Right lung (tissue), 5 donors: ENCODE results near the gene PRDM16. TPM values are rescaled to one million over a fixed set of nuclear protein-coding genes. Genes with fewer than 3 reads are reported as not detected.

Experiments used
- DNase-seq, 2 donors: peaks; one replicate each; pipeline ENCODE4 v3.0.0-alpha.2; 2013
- polyA plus RNA-seq, 5 donors: library from polyadenylated mRNA; unstranded; fragments of 120-200 nt; gene quantifications; one replicate each; pipeline versions ENCODE4 v1.2.1 to v1.2.3, GENCODE V29; 2013; ENCODE audit warnings: inconsistent platforms in 1 of 5, low replicate concordance in 1 of 5; ENCODE audit not compliant: insufficient read length in 5 of 5, insufficient read depth in 1 of 5

PRDM16 gene
- polyA plus RNA-seq, 5 donors: 9.8 to 16.0 (median 11.8) TPM

DNA sequence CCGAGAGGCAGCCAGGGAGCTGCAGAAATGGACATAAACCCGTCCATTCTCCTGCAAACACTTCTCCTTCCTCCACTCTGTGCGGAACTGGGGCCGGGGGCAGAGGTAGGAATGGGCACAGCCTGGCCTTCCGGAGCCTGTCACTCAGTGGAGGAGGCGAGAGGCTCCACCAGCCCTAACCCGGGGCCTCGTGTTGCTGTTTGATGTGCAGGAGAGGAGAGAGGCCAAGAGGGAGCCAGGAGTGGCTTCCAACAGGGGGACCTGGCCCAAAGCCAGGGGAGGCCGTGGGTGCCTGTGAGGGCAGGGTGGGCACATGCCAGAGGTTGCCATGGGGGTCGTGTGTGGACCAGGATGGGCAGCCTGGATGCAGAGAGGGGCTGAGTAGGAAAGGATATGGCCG, 227.3 kb downstream of the PRDM16 start:
- DNase-seq: no peak

DNA sequence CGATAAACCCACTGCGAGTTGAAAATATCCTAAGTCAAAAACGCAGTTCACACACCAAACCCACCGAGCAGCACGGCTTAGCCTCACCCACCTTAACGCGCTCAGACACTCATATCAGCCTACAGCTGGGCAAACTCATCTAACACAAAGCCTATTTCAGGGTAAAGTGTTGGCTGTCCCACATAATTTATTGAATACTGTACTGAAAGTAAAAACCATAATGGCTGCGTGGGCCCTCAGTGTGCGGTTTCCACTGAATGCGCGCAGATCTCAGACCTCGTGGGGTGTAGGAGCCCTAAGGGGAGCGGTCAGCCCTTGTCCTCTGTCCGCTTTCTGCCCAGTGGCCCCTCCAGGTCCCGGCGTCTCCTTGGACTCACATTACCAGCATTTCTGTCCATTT, 227.8 kb downstream of the PRDM16 start:
- DNase-seq: peak in 1 of 2 donors; percentile 31

DNA sequence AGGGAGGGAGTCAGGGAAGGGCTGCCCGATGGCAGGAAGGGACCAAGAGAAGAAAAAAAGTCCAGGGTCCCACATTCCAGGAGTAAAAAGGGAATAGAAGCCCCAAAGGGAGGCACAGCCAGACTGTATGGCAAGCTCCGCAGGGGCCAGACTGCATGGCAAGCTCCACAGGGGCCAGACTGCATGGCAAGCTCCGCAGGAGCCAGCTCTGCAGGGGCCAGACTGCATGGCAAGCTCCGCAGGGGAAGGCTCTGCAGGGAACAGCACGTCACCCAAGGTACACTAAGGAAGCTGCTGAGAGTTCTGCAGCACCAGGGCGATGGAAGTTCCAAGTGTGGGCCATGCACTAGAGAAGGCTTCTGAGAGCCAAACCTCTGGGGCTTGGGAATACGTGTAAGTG, 228.8 kb downstream of the PRDM16 start:
- DNase-seq: no peak

DNA sequence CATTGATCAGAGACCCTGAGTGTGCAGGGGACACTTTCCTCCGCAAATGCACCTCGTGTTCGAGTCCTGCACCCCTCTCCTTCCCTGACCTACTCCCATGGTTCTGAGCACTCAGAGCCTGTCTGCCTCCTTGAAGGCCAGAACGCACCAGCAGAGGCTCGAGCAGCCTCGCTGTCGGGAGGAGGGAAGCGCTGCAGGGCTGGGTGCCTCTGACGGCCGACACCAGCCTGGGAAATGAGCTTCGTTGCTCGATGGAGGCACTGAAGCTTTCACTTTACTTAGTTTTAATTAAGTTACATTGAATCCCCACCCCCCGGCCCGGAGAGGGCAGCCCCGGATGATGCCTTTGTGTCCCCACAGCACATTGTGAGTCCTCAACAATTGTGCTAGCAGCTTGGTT, 229.2 kb downstream of the PRDM16 start:
- DNase-seq: no peak

DNA sequence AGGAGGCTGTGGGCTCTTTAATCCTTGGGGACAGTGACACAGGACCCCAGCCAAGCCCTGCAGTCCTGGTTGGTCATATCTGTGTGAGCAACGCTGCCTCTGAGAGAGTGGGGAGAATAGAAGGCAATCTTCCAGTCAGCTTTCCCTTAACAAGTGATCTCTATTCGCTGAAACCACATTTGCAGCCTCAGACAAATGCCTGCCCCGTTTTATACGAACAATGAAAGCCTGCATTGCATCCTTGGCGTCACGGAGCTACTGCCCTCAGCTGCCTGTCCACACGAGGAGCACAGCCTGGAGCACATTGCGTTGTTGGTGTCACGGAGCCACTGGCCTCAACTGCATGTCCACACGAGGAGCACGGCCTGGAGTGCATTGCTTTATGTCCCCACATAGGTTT, 235.2 kb downstream of the PRDM16 start:
- DNase-seq: no peak

DNA sequence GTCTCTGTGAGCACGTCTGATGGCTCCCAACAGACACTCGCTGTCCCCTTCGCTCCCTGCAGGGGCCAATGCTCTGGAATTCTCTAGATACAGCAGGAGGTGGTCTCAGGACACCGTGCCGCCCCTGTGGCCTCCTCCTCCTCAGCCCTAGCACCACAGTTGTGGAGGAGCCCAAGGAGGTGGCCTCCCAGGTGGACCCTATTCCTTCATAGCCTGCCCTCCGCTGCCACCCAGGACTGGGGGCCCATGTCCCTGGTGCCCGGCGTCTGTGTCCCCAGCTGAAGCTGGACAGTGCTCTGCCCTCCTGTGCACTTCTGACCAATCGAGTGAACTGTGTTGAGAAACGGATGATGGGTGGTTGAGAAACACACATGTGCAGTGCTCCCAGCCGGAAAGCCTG, 235.7 kb downstream of the PRDM16 start:
- no peak for DNase-seq

DNA sequence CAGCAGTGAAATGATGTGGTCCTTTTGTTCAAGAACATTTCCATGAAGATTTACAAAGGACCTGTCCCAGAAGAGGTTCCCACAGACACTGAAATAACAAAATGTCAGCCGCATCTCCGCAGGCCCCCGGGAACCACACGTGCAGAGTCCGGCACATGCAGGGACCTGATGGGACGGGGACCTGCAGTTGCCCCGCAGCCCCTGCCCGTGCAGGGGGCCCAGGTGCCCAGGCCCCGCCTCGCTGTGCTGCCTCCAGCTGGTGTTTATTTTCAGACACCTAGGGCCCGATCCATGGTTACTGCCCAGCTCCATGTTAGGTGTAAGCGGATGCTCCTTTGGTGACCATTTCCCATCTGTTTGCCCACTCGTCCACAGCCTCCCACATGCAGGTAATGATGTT, 236.2 kb downstream of the PRDM16 start:
- no peak for DNase-seq

DNA sequence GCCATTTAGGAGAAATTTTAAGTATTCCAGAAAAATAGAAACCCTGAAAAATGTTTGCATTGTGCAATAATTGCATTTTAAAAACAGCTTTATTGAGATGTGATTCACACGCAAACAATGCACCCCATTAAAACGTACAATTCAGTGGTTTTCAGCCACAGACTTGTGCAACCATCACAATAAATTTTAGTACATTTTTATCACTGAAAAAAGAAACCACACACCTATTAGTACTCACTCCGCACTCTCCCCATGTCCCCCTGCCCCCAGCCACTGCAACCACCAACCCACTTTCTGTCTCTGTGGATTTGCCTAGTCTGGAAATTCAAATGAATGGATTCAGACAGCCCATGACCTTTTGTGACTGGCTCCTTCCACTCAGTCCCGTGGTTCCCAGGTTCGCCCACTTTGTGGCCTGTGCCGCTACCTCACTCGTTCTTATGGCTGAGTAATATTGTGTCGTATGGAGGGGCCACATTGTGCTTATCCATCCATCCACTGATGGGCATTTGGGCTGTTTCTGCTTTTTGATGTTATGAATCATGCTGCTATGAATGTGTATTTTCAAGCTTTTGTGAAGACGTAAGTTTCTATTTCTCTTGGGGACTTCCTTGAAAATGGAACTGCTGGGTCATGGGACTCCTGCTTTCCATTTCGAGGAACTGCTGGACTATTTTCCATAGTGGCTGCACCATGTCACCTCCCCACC, 237.7 kb downstream of the PRDM16 start:
- no peak for DNase-seq

DNA sequence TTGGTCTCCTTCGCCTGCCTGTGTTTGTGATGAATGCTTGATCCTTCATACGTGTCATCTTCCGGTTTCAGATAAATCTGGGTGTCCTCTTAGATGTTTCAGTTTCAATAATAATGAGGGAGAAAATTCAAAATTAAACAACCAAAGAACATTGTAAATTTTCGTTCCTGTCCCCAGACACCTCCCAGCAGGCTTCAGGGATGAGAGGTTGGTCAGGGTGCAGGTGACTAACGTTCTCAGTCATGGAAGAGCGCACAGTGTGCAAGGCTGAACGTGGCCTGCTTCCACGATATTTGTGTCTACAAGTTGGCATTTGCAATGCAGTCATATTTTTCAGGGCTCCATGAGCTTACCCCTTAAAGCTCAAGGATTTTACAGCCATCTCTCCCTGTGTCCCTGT, 238.4 kb downstream of the PRDM16 start:
- DNase-seq: no peak

DNA sequence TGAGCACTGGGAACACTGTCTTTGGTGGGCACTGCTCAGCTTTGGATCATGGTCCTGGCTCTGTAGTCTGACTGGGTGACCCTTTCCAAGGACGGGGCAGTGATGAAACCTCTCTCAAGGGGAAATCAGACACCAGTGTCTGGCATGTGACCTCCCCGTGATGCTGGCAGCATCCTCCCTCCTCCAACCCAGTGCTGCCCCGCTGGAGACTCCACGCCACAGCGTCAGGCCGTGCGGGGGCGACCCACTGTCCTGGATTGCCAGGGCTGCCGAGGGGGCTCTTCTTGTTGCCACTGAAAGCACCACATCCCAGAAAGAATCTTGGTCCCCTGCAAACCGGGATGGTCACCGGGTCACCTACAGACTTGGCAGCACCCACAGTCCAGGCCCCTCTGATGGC, 239.1 kb downstream of the PRDM16 start:
- DNase-seq: no peak

DNA sequence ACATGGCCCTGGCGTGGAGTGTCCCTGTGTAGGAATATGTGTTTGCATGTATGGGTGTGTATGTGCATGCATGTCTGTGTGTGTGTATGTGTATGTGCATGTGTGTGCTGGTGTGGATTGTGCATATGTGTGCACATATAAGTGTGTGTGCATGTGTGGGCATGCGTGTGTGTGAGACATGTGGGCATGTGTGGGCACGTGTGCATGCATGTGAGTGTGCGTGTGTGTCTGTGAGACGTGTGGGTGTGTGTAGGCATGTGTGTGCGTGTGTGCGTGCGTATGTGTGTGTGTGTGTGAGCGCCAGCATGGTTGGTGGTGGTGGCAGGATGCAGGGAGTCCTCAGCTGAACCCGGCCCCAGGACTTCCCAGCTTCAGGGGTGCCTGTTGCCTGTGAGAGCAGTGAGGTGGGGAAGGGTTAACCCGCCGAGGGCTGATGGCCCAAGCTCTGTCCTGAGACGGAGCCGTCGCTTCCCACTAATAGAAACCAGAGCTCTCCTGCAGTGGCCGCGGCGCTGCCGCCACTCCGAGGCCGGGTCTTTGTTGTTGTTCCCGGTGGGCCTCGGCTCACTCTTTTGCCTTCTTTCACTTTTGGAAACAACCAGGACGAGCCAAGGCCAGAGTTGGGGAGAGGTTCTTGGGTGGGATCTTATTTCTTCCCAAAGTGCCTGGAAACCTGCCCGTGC, 241.9 kb downstream of the PRDM16 start:
- no peak for DNase-seq

DNA sequence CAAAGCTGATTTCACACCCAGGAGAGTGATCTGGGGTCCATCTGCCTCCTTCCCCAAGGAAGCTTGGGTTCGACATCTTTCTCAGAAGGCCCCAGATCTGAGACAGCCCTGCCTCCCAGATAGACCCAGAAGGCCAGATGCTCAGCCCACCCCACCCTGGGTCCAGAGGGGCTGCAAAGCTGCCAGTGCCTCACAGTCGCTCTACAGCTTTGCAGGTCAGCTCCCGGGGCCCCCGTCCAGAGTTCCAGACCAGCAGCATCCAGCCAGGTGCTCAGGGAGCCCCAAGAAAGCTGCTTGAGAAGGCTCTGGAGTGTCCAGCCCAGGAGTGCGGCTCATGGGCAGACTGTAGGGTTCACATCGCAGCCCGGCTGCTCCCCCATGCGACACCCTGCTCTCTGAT, 242.7 kb downstream of the PRDM16 start:
- no peak for DNase-seq

DNA sequence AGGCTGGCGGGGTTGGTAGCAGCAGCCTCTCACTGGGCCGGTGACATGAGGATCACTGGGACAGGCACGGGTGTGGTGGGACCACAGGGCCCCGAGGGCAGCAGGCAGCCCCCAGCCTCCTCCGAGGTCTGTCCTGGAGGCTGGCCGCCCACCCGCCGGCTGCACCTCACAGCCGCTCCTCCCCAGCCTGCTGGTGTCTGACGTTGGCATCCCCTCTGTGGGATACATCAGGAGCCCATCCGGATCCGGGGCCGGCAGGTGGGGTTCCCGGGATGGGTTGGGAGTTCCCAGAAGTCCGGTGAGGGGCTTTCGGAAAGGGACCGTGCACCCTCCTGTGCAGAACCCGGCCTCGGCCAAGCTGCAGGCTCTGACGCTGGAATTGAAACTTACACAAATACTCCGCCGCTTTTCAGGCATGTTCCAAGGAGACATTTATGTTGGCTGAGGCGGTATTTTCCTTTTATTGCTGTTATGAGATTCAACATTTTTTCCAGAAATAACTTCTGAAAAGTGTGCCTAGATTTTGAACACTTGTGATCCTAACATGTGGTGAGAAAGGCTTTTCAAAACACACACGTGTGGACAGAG, 243.4 kb downstream of the PRDM16 start:
- no peak for DNase-seq

DNA sequence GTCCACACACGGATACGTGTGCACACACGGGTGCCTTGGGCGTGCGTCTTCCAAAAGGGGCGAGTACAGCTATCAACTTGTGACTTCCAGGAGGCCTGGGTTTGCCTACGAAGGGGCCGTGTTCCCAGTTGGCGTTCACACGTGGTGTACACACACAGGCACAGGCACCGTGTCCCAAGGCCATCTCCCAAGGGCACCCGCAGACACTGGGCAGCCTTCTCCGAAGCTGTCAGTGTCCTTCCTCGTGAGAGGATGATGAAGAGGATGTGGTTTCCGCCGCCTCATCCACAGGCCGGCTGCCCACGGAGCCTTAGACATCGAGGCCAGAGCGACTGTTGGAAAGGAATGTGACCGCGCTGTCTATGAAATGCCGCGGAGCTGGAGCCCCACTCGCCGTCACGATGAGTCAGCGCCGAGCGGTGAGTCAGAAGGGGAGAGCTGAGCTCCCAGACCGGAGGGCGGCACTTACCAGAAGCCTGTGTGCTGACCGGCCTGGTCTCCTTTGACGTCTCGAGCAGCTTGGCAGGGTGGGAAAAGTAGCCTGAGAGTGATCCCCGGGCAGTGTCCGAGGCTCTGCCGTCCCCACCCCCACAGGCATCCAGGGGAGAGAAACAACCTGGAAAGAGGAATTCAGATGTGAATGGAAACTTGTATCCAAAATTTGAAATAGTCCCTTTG, 244.0 kb downstream of the PRDM16 start:
- DNase-seq: peak; percentile 57 to 59

DNA sequence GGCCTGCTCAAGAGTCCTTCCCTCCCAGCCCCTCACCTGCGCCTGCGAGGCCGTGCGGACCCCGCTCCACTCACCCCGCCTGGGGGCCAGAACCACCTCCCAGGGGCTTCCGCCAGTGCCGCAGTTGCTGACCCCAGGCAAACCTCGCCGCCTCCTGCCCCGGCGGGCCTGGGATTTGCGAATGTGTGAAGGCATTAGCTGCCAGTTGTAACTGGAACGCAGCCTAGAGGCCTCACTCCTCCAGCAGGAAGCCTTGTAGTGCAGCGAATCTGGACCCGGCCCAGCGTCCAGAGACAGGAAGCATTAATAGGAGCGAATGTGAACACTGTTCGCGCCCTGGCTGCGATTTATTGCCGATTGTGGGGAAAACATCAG, 244.6 kb downstream of the PRDM16 start:
- DNase-seq: peak; percentile 83 to 87

DNA sequence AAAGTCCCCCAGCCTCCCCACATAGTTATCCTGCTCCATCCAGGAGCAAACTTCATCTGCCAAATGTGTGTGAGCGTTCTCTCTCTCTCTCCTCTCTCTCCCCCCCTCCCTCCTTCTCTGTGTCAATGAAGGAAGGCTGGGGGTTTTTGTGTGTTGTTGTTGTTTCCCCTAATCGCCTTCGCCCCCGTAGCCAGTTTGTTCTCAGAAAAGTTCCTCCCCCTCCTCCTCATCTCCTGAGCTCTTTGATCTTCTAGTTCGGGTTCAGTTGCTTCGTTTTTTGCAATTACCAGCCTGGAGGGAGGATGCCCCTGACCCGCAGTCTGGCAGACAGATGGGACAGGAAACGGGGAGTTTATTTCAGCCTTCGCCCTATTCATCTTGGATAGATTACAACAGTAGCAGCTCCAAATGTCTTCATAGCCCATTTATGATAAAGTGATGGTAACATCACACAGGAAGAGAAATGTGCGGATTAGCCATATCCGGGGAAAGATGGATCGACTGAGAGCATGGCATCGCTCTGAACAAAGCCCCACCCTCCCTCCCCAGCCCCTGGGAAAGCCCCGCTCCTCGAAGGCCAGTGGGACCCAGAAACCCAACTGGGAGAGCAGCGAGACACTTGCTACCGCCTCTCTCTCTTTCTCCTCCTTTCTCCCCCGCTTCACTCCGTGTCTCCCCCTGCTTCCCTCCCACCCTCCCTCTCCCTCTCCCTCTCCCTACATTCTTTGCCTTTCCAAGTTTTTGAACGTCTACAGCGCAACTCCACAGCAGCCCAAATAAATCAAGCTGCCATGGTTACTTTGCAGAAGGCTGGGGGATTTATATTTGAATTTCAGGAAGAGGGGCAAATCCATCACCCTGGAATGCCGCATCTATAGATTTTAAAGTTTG, 245.7 kb downstream of the PRDM16 start:
- peak; percentile 67 to 69 for DNase-seq

DNA sequence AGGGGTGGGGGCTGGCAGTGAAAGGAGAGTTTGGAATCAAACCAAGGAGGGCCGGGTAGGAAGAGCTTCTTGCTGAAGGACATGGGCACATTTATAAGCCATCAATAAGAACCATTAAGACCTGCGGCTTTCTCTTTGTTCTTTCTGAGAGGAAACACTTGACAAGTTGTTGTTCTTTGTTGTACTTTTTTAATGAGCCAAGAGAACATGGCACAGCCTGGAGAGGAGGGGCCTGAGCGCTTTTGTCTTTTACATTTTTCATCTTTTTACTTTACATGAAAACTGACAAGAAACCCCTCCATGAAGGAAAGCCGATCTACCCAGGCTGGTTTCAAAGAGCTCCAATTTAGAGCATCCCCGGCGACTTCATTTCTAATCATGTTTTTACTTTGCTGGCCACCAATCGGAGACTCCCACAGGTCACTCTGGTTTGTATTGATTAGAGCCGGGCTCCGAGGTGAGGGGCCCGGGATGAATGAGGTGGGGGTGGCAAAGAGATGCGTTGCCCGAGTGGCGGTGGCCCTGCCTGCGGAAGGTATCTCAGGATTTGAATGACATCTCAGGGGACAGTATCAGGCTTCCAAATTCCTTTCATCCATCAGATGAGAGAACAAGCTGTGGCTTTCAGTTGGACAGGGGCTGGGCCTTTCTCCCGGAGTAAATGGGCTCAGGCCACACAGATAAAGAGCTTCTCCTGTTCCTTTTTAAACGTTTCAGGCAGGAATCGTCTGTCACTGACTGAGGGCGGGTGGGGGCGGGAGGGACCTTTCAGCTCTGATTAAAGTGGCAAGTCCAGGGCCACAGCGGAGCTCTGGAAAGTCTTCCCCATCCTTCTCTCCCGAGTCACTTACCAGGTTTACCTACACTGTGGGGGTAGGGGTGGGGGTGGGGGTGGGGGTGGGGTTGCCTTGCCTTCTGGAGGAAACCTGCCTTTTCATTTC, 246.7 kb downstream of the PRDM16 start:
- no peak for DNase-seq

DNA sequence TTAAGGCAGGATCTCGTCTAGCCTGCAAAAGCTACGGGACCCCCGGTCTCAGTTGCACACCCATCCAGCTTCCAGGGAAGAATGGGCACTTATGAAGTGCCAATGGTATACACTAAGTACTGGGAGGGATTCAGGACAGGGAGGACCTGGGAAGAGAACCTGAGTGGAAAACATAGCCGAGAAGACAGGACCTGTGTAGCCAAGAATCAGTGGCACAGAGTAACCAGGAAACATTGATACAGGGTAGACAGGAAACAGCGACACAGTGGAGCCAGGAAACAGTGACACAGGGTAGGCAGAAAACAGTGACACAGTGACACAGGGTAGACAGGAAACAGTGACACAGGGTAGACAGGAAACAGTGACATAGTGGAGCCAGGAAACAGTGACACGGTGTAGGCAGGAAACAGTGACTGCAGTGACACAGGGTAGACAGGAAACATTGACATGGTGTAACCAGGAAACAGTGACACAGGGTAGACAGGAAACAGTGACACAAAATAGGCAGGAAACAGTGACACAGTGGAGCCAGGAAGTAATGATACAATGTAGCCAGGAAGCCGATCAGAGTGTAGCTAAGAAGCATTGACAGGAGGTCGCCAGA, 247.4 kb downstream of the PRDM16 start:
- no peak for DNase-seq

DNA sequence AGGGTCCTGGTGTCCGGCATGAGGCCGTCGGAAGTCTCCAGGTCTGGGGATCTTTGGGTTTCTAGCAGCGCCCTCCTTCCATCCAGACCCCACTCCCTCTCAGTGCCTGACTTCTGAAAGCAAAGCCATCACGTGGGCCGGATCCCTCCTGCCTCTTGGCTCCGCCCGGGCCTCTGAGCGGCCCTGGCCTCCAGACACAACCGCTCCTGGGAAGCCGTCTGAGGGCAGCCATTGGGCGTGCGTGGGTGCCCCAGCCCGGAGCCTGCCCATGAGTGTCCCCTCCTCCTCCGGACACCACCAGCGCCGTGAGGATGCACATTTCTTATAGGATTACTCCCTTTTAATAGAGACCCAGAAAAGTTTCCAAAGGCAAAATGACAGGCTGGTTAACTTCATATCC, 248.5 kb downstream of the PRDM16 start:
- DNase-seq: no peak

DNA sequence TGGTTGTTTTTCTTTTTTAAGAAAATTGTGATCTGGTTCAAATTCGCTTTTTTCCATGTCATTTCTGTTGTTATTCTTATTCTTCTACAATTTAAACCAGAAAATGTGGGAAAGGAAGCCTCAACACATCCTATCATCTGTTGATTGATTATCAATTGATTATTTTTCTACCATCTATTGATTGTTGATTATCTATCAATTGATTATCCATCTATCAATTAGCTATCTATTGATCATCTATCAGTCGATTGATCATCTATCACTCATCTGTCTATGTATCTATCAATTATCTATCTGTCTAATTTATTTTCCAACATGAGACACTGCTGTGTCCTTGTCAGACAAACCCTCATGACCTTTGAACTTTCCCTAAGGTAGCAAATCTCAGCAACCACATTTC, 249.3 kb downstream of the PRDM16 start:
- DNase-seq: no peak
